ENCODE measurements around the gene RPS13.
"Not testable (repeated sequence)": the region's sequence is repeated elsewhere in the genome, so short reads cannot be mapped to it uniquely, and the experiment has no call there.

The RPS13 gene

GRCh38 chr11:17034027-17034426 is 43.4 kb downstream of the RPS13 start:
- not testable (repeated sequence) for DNase-seq

DNA sequence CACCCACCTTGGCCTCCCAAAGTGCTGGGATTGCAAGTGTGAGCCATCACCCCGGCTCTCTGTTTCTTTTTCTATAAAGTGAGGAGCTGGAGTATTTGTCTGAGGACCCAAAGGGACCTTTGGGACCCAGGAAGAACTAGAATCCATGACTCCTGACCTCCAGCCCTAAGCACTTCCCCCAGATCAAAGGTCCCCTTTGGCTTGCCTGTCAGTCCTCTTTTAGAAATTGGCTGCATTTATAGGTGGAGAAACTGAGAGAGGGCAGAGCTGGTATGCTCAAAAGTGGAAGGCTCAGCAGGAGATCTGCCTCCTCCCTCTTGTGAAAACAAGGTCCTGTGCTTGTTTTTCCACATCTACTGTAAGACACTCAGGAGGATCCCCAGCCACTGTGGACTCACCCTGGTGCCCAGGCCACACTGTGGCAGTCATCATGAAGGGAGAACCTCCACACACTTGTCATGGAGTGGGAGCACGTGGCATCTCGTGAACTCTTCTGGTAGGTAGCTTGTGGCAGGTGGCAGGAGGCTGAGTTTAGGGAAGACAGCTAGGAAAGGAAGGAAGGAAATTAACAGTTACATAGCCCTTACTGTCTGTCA is 50.9 kb downstream of the RPS13 start:
- DNase-seq = no peak

DNA sequence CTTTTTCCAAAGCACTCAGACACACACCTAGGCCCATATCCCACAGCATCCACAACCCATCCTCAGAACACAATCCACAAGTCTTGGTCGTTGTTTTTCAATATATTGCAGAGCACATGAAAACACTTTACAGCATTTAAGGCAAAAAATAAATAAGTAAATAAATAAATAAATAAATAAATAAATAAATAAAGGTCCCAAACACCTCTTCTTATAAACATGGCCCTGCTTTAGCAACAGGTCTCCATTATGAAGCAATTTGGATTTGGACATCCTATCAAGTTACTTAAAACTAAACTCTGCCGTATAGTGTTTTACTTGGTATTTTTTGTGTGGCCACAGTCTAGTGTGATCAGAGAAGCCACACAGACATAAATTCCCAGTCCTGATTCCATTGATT is 52.5 kb downstream of the RPS13 start:
- no peak for DNase-seq
